Non-pigmented ciliary epithelial cell (primary cell): ENCODE measurements around the gene SNAI1.
"Not testable (repeated sequence)": the region's sequence is repeated elsewhere in the genome, so short reads cannot be mapped to it uniquely, and the experiment has no call there.

ENCODE experiments used
- DNase-seq: peaks from one replicate; pipeline ENCODE4 v3.0.0-alpha.2; 2010; ENCODE audit warnings: low read depth

Gene SNAI1

DNA sequence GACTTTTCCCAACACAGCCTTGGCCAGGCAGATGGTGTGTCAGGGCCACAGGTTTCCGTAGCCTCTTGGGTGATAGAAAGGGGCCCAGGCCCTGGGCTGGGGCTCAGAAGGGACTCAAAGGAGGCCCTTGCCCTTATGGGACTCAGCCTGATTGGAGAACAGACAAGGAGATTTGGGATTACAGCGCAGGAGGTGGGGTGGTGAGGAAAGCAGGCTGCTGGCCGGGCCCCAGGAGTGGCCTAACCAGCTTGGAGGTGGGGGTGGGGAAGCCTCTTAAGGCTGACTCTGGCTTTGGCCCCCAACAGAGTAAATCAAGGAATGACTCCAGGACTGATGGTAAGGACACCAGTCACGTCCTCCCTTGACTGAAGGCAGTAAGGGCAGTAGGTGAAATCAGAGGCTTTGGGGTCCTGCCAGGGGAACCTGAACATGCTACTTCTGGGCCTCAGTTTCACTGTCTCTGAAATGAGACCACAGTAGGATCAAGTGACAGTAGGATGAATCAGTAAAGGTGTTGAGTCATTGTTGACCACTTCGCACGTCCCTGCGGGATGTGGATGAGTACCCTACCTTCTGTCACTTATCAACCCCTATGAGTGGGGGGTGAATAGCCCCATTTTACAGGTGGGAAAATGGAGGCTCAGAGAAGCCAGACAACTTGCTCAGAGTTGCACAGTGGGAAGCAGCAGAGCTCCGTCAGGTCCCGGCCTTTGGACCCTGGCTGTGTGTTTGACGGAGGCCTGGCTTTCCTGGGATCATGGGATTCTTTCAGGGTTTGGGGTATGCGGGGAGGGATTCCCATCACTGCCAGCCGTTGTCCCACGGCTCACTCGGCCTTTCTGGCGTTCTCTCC, 4.5 kb downstream of the SNAI1 start:
- DNase-seq = no peak

DNA sequence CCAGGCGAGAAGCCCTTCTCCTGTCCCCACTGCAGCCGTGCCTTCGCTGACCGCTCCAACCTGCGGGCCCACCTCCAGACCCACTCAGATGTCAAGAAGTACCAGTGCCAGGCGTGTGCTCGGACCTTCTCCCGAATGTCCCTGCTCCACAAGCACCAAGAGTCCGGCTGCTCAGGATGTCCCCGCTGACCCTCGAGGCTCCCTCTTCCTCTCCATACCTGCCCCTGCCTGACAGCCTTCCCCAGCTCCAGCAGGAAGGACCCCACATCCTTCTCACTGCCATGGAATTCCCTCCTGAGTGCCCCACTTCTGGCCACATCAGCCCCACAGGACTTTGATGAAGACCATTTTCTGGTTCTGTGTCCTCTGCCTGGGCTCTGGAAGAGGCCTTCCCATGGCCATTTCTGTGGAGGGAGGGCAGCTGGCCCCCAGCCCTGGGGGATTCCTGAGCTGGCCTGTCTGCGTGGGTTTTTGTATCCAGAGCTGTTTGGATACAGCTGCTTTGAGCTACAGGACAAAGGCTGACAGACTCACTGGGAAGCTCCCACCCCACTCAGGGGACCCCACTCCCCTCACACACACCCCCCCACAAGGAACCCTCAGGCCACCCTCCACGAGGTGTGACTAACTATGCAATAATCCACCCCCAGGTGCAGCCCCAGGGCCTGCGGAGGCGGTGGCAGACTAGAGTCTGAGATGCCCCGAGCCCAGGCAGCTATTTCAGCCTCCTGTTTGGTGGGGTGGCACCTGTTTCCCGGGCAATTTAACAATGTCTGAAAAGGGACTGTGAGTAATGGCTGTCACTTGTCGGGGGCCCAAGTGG, 5.3 kb downstream of the SNAI1 start:
- no peak for DNase-seq

DNA sequence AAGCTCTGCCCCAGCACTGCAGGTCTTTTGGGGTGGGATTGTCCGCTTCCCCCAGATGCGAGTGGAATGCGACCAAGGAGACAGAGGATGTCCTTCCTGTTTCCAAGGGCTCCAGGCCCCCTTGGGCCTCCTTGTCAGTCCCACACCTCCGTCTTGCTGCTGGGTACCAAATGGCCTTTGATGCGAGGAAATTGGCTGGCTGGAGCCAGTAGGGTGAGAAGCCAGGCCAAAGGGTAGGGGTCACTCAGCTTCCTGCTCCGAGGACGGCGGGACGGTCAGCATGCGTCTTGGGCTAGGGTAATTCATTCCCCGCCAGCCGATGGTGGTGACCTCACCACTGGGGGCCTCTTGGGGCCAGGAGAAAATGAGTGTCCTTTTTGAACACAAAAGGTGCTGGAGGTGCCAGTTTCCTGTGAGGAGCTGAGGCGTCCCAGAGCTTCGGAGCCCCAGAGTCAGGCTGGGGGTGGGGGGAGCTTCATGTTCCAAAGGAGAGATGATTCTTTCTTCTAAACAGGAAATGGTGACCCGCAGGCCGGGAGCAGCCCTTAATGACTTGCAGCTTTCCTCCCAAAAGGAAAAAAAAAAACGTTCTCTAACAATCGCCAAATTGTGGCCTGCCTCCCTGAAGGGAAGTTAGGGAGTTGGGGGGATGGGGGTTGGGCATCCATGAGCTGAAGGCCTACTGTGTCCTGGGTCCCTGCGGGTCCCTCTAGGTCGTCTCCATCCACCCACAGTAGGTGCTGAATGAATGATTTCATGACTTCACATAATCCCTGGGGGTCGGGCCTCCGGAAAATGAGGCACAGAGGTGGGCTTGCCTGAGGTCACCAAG, 6.7 kb downstream of the SNAI1 start:
- DNase-seq = no peak

- DNase-seq = no peak
These were observed 7.5 kb downstream of the SNAI1 start for GRCh38 chr20:49990271-49990720.

- DNase-seq = no peak
These were observed 10.5 kb downstream of the SNAI1 start for GRCh38 chr20:49993301-49993751.

GRCh38 chr20:49995586-49995985, 12.8 kb downstream of the SNAI1 start:
- DNase-seq = no peak

GRCh38 chr20:49998478-49999188, 15.9 kb downstream of the SNAI1 start:
- not testable (repeated sequence) for DNase-seq

DNA sequence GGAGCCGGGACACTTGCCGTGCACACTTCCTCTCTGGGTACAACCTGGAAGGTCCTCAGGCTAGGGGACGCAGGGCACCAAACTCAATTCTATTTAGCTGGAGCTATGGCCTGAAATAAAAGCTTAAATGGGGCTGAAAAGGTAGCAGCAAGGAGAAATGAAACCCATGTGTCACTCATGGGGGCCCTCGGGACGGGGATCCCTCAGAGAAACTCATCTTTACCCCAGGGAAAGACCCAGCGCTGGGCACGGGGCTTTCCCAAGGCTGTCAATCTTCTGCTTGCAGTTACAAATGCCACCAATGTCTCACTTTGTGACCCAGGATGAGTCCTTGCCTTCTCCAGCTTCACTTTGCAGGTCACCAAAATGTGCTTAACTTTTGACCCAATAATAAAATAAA, 16.5 kb downstream of the SNAI1 start:
- no peak for DNase-seq

DNA sequence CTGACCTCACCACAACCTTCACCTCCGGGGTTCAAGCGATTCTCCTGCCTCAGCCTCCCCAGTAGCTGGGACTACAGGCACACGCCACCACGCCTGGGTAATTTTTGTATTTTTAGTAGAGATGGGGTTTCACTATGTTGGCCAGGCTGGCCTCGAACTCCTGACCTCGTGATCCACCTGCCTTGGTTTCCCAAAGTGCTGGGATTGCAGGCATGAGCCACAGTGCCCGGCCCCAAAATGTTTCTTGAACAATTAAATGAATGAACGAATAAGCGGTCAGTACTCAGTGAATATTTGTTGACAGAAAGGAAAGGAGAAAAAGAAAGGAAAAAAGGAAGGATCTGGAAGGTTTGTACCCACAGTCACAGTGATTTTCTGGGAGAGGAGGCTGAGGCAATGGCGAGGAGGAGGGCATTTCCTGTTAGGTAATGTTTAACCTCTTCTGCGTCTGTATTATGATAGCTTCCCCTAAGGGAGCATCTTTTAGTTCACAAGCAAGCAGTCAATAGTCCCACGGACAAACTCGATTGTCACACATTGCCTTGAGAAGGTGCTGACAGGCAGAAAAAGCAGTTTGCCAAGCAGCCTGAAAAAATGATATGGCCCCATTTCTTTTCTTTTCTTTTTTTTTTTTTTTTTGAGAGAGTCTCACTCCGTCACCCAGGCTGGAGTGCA, 17.9 kb downstream of the SNAI1 start:
- not testable (repeated sequence) for DNase-seq

GRCh38 chr20:50001784-50002311, 19.1 kb downstream of the SNAI1 start:
- no peak for DNase-seq

GRCh38 chr20:50003253-50003656, 20.5 kb downstream of the SNAI1 start:
- peak; percentile 87 for DNase-seq

GRCh38 chr20:50004229-50004628, 21.4 kb downstream of the SNAI1 start:
- DNase-seq = no peak

DNA sequence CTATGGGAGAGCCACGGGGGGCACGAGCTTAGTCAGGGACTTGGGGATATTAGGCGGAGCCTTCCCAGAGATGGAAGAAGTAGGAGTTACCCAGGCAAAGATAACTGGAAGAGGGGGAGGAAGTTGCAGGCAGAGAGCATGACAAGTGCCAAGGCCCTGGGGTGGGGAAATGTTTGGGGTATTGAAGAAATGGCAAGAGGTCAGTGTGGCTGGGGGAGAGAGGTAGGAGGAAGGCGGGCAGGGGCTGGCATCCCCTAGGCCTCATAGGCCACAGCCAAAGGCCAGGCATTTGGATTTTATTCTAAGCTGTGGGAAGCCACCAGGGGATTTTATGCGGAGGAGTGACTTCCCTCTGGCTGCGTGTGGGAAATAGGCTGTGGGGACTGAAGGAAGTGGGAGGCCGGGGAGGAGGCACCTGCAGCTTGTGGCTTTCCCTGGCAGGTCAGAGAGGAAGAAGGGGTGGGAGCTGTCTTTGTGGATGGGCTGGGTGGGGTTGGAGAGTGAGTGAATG, 22.7 kb downstream of the SNAI1 start:
- DNase-seq = no peak

- no peak for DNase-seq
These were observed 24.6 kb downstream of the SNAI1 start for GRCh38 chr20:50007369-50007768.

DNA sequence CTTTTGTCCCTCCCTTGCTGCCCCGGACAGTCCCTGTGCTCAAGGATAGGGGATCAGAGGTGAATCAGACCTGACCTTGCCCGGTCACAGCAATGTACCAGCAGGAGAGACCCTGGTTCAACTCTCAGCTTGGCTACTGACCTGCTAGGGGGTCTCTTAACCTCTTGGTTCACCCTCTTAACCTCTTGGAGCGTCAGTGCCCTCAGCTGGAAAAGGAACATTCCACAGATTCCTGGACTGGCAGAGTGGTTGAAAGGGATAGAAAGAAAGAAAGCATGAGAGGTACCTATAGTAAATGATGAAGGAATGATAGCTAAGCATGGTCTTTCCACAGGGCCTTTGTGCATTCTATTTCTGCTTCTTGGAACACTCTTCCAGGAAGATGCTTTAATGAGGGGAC, 25.2 kb downstream of the SNAI1 start:
- DNase-seq = no peak

DNA sequence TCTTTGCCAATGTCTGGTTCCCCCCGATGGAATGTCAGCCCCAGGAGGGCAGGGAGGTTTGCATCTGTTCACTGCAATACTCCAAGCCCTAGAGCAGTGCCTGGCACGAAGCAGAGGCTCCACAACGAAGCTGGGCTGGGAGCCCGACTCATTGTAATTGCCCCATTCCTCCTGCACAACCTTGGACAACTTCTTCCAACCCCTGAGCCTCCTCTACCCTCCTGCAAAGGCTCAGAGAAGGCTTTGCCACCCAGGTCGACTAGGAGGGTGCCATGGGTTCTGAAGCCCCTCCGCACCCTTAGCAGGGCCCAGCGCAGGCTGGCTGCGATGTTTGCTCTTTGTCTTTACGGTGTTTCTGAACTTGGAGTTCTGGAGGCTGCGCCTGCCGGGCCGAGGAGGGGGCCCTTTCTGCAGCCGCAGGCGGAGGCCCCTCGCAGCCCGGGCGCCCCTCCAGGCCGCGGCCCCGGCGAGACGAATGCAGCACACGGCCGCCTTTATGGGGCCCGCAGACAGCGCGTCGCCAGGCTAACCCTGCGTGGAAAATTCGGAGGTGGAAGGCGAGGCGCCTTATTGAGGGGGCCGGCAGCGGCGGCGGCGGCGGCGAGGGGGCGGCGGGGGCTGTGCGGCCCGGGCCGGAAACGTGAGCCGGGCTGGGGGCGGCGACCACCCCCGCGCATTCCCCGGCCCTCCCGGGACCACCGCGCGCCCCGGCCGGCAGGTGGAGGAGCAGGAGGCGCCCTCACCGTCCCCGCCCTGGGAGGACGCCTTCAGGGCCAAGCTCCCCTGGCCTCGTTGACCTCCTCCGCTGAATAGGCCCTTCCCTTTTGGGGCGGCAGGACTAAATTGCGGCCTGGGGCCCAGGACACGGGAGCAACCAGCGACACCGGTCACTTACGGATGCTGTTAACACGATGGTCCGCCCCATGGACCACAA, 27.0 kb downstream of the SNAI1 start:
- DNase-seq = no peak

DNA sequence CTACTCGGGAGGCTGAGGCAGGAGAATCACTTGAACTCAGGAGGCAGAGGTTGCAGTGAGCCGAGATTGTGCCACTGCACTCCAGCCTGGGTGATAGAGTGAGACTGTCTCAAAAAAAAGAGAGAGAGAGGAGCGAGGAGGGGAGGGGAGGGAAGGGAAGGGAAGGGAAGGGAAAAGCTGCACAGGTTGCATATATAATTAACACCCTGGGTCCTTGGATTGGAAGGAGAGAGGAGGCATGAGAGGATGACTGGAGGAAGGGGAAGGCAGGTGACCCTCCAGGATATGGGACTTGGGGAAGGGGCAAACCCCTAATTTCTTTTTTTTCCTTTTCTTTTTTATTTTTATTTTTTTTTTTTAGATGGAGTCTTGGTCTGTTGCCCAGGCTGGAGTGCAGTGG, 28.8 kb downstream of the SNAI1 start:
- DNase-seq = not testable (repeated sequence)

GRCh38 chr20:50012282-50013263, 29.8 kb downstream of the SNAI1 start:
- no peak for DNase-seq
